Colonic mucosa (tissue), 4 donors: ENCODE measurements around the gene STAG3. TPM values are rescaled to one million over a fixed set of nuclear protein-coding genes. Genes with fewer than 3 reads are reported as not detected.
"Not testable (repeated sequence)": the region's sequence is repeated elsewhere in the genome, so short reads cannot be mapped to it uniquely, and the experiment has no call there.

Source experiments
- DNase-seq: peaks from one replicate; pipeline ENCODE4 v3.0.0-alpha.2; 2020
- H3K27ac ChIP-seq: fragments of 200-600 bp; one replicate; pipeline ENCODE4 v1.8.0; 2021
- H3K27me3 ChIP-seq: fragments of 200-600 bp; one replicate; pipeline ENCODE4 v1.8.0; 2021
- H3K36me3 ChIP-seq: fragments of 200-600 bp; one replicate; pipeline ENCODE4 v1.8.0; 2021
- H3K4me1 ChIP-seq: fragments of 200-600 bp; one replicate; pipeline ENCODE4 v1.8.0; 2021; ENCODE audit warnings: mild to moderate bottlenecking
- H3K4me3 ChIP-seq: fragments of 200-600 bp; one replicate; pipeline ENCODE4 v1.8.0; 2021
- H3K9ac ChIP-seq, 2 donors: one replicate each; pipeline ENCODE4 v1.7.0; 2013; ENCODE audit warnings: control low read depth in 2 of 2, low read depth in 2 of 2, low read length in 2 of 2
- H3K9me3 ChIP-seq: fragments of 200-600 bp; one replicate; pipeline ENCODE4 v1.8.0; 2021
- intact Hi-C: fragments of 100-400 bp; cut with DNase I; formaldehyde crosslinking; loops from one replicate; pipeline ENCODE4 v1.14.1; 2022
- microRNA-seq: library from miRNA; unstranded; fragments of <30 nt; microRNA quantifications from one replicate; pipeline ENCODE4, GENCODE V29; 2019
- total RNA-seq, 2 donors: library from RNA; stranded (reverse); fragmentation: NEBNext Ultra II Directional in 1 of 2; extraction: Animal tissue kit (Norgen Biotek cat#: 25700) in 1 of 2; gene quantifications; one replicate each; pipeline ENCODE4 v1.2.1, GENCODE V29; 2021
- TF ChIP-seq, protein P1 (sequence below): fragments of 200-600 bp; IDR thresholded peaks from one replicate; pipeline ENCODE4 v1.8.0; 2022; ENCODE audit warnings: antibody characterized with exemption, mild to moderate bottlenecking
- donor health status: healthy.
- donor health status: DM: no; HTN: no; CAD: no.
- donor health status: DM: no; HTN: no; CAD: no.

STAG3 gene
- total RNA-seq, 2 donors from 2014 or later = 1.4 to 3.8 TPM

DNA sequence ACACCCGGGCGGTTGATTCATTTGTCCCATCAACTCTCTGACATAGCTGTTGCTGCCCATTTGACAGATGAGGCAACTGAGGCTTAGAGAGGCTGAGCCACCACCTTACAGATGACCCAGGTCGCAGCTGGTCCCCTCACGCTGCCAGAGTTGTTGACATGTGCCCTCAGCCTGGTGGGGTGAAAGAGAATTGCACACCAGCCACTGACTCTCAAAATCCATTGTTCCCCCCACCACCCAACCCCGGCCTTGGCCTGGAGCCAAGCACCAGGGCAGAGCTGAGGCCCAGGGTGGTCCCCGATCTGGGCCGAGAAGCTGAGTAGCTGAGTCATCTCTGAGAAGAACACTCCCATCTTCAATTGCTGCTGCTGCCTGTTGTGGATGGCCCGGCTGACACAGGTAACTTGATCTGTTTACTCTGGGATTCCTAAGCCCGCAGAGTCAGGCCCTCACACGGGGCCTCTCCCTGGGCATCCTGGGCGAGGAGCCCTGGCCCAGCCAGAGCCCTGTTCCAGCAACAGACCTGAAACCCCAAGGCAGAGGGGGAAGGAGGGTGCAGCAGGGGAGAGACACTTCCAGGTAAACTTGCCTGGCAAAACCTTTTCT, 69.5 kb downstream of the STAG3 start:
- Histone ChIP-seq H3K27ac (no peak overlapping the region), H3K9ac (no peak overlapping the region)
- DNase-seq = no peak

DNA sequence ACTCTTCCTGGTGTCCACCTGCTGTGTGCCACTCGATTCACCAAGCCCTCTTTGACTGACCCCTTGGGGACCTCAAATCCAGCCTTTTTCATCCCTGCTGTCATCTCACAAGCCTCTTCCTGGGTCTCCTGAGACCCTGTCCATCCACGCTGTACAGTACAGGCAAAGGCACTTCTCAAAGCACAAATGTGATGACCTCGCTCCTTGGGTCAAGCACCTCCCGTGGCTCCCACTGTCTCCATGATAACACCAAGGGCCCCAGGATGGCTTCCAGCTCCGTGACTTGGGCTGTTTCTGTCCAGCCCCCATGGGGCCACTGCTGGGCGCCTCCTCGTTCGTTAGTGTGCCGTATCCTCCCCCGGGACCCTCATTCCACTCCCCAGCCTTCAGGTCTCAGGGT, 70.8 kb downstream of the STAG3 start:
- Histone ChIP-seq H3K4me1 (no peaks in the 10 kb centered on the region), H3K4me3 (no peak overlapping the region), H3K9ac (no peak overlapping the region), H3K9me3 (no peaks in the 10 kb centered on the region), H3K36me3 (no peaks in the 10 kb centered on the region), H3K27ac (no peak overlapping the region), H3K27me3 (no peaks in the 10 kb centered on the region)
- TF ChIP-seq, protein P1, sequence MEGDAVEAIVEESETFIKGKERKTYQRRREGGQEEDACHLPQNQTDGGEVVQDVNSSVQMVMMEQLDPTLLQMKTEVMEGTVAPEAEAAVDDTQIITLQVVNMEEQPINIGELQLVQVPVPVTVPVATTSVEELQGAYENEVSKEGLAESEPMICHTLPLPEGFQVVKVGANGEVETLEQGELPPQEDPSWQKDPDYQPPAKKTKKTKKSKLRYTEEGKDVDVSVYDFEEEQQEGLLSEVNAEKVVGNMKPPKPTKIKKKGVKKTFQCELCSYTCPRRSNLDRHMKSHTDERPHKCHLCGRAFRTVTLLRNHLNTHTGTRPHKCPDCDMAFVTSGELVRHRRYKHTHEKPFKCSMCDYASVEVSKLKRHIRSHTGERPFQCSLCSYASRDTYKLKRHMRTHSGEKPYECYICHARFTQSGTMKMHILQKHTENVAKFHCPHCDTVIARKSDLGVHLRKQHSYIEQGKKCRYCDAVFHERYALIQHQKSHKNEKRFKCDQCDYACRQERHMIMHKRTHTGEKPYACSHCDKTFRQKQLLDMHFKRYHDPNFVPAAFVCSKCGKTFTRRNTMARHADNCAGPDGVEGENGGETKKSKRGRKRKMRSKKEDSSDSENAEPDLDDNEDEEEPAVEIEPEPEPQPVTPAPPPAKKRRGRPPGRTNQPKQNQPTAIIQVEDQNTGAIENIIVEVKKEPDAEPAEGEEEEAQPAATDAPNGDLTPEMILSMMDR = no peak
- no peak for DNase-seq
- intact Hi-C loops = no loop called here

More for the DNA sequence above, 69.5 kb downstream of the STAG3 start:
- Histone ChIP-seq H3K4me1 (no peaks in the 10 kb centered on the region), H3K27me3 (no peaks in the 10 kb centered on the region), H3K9me3 (no peaks in the 10 kb centered on the region), H3K4me3 (no peak overlapping the region), H3K36me3 (no peaks in the 10 kb centered on the region)
- intact Hi-C loops = no loop called here
- TF ChIP-seq, protein P1 = no peak

DNA sequence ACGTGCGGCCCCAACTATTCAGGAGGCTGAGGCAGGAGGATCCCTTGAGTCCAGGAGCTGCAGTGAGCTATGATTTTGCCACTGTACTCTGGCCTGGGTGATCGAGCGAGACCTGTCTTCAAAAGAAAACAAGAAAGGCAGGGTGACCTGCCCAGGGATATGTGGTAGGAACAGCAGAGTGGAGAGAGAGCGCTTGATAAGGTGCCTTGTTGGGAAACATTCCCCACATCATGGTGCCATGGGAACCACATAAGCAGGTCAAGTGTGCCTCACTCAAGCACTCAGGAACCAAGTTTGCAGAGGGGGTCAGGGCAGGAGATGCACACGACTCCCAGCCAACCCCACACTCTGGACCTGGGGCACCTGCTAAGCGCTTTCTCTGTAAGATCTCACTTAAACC, 79.3 kb downstream of the STAG3 start:
- Histone ChIP-seq H3K9me3 (no peaks in the 10 kb centered on the region), H3K27me3 (no peaks in the 10 kb centered on the region), H3K4me3 (no peak overlapping the region), H3K9ac (no peak overlapping the region), H3K36me3 (no peaks in the 10 kb centered on the region), H3K4me1 (no peaks in the 10 kb centered on the region), H3K27ac (no peak overlapping the region)
- TF ChIP-seq, protein P1 = no peak
- DNase-seq = no peak
- intact Hi-C loops = no loop called here

DNA sequence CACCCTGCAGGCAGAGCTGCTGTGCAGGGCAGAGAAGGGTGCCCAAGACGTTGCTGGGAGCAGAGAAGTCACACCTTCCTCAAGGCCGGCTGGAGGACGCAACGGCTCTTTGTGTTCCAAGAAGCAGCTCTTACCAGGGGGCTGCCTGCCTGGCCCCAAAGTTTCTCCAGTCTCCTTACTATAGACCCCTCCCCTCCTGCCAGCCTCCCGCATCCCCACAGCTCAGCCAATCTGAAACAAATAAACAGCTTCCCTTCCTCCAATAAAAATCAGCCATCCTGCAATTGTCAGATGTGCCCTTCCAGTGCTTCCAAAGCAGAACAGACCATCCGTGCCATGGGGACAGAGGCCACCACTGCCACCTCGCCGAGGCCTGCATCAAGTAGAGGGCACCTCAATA, 82.3 kb downstream of the STAG3 start:
- H3K27ac ChIP-seq, H3K4me1 ChIP-seq, H3K9me3 ChIP-seq, H3K27me3 ChIP-seq, DNase-seq, H3K36me3 ChIP-seq, intact Hi-C loops, H3K4me3 ChIP-seq, H3K9ac ChIP-seq: not testable (repeated sequence)

DNA sequence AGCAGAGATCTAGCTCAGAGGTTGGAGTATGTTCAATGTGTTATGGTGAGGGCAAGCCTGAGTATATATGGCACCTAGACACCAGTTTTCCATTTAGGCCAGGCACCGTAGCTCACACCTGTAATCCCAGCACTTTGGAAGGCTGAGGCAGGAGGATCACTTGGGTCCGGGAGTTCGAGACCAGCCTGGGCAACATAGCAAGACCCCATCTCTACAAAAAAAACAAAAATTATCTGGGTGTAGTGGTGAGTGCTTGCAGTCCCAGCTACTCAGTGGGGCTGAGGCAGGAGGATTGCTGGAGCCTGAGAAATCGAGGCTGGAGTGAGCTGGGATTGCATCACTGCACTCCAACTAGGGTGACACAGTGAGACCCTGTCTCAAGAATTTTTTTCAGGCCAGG, 85.2 kb downstream of the STAG3 start:
- H3K9ac ChIP-seq, H3K4me1 ChIP-seq, H3K27me3 ChIP-seq, intact Hi-C loops, H3K9me3 ChIP-seq, H3K27ac ChIP-seq, DNase-seq, H3K36me3 ChIP-seq, H3K4me3 ChIP-seq: not testable (repeated sequence)

Small RNA genes lying within 50 kb of the gene (microRNA-seq; reads per million reads assigned to microRNA genes)
- not detected for gene MIR4658

Other genes starting within 250 kb of the STAG3 start
- not detected for gene GJC3, start 248.3 kb upstream of the STAG3 start, total RNA-seq
- gene AZGP1, start 201.9 kb upstream of the STAG3 start, total RNA-seq = 1 to 10 TPM; 2.5 to 4.6 TPM
- 100 to 1,000 TPM in 1 of 2 donors, 10 to 100 TPM in 1; 96.1 to 147 TPM for gene ZKSCAN1, start 162.3 kb upstream of the STAG3 start, total RNA-seq
- gene ZSCAN21, start 128.1 kb upstream of the STAG3 start, total RNA-seq = 1 to 10 TPM; 6.2 to 7.7 TPM
- 10 to 100 TPM; 30.1 to 31.9 TPM for gene ZNF3, start 96.2 kb upstream of the STAG3 start, total RNA-seq
- gene COPS6, start 88.9 kb upstream of the STAG3 start, total RNA-seq = 100 to 1,000 TPM in 1 of 2 donors, 10 to 100 TPM in 1; 67.3 to 110 TPM
- gene MCM7, start 76.5 kb upstream of the STAG3 start, total RNA-seq = 100 to 1,000 TPM in 1 of 2 donors, 10 to 100 TPM in 1; 68.1 to 241 TPM
- gene AP4M1, start 76.3 kb upstream of the STAG3 start, total RNA-seq = 10 to 100 TPM; 17.8 to 23.6 TPM
- 10 to 100 TPM; 28.7 to 67.3 TPM for gene TAF6, start 58.6 kb upstream of the STAG3 start, total RNA-seq
- gene CNPY4, start 58.3 kb upstream of the STAG3 start, total RNA-seq = 10 to 100 TPM in 1 of 2 donors, 1 to 10 TPM in 1; 8.4 to 10.6 TPM
- 1 to 10 TPM; 1.9 to 4.1 TPM for gene MBLAC1, start 51.0 kb upstream of the STAG3 start, total RNA-seq
- 100 to 1,000 TPM; 230 to 268 TPM for gene LAMTOR4, start 29.0 kb upstream of the STAG3 start, total RNA-seq
- 10 to 100 TPM; 40.3 to 69.5 TPM for gene TRAPPC14, start 19.2 kb upstream of the STAG3 start, total RNA-seq
- gene GAL3ST4, start 9.3 kb upstream of the STAG3 start, total RNA-seq = 10 to 100 TPM in 1 of 2 donors, 1 to 10 TPM in 1; 5.2 to 11.6 TPM
- 1 to 10 TPM; 4.0 to 7.6 TPM for gene GPC2, start 537 bp upstream of the STAG3 start, total RNA-seq
- gene PVRIG, start 42.0 kb downstream of the STAG3 start, total RNA-seq = 1 to 10 TPM in 1 of 2 donors, under 1 TPM in 1; 0.53 to 1.4 TPM
- gene SPDYE3, start 129.8 kb downstream of the STAG3 start, total RNA-seq = not detected
- 10 to 100 TPM; 18.2 to 57.9 TPM for gene PILRB, start 180.2 kb downstream of the STAG3 start, total RNA-seq
- 1 to 10 TPM; 1.2 to 3.1 TPM for gene PILRA, start 195.6 kb downstream of the STAG3 start, total RNA-seq